NCI-H446 treated with DMSO at 0.1 percent for 48 hours (cell line): Measurements from ENCODE around the gene CMPK1.
"Not testable (repeated sequence)": the region's sequence is repeated elsewhere in the genome, so short reads cannot be mapped to it uniquely, and the experiment has no call there.

Experiments
- DNase-seq: peaks from one replicate; lab custom pipeline; 2025; lab: John Stamatoyannopoulos, UW

The CMPK1 gene

GRCh38 chr1:47333578-47333921, at the start of gene CMPK1:
Gene CMPK1, plus strand, starts transcription at chr1:47333790. Its CDS starts 156 bp downstream, at chr1:47333946.
- peak; percentile 75 for DNase-seq

GRCh38 chr1:47288116-47288515, 45.5 kb upstream of the CMPK1 start:
- DNase-seq = not testable (repeated sequence)

- DNase-seq = not testable (repeated sequence)
Observed at GRCh38 chr1:47294863-47295262, 38.7 kb upstream of the CMPK1 start.

GRCh38 chr1:47295579-47295978, 38.0 kb upstream of the CMPK1 start:
- no peak for DNase-seq

- DNase-seq = no peak
Observed at GRCh38 chr1:47298025-47298699, 35.4 kb upstream of the CMPK1 start.

GRCh38 chr1:47302472-47302871, 31.1 kb upstream of the CMPK1 start:
- DNase-seq = no peak

GRCh38 chr1:47309427-47309826, 24.2 kb upstream of the CMPK1 start:
- no peak for DNase-seq

GRCh38 chr1:47313915-47314664, 19.5 kb upstream of the CMPK1 start, which contains the start of gene STIL:
Gene STIL, minus strand, starts transcription at chr1:47314147. Its CDS starts 3,828 bp downstream, at chr1:47310319.
- DNase-seq = peak; percentile 99

GRCh38 chr1:47317841-47318240, 15.7 kb upstream of the CMPK1 start:
- DNase-seq = no peak

GRCh38 chr1:47319968-47320367, 13.6 kb upstream of the CMPK1 start:
- not testable (repeated sequence) for DNase-seq

- no peak for DNase-seq
Observed at GRCh38 chr1:47323599-47324031, 10.0 kb upstream of the CMPK1 start.

GRCh38 chr1:47324682-47325081, 8.9 kb upstream of the CMPK1 start:
- DNase-seq = no peak

- no peak for DNase-seq
Observed at GRCh38 chr1:47325528-47325927, 8.1 kb upstream of the CMPK1 start.

GRCh38 chr1:47326271-47326670, 7.3 kb upstream of the CMPK1 start:
- DNase-seq = no peak

GRCh38 chr1:47328992-47329391, 4.6 kb upstream of the CMPK1 start:
- DNase-seq = no peak

- no peak for DNase-seq
Observed at GRCh38 chr1:47330212-47330611, 3.4 kb upstream of the CMPK1 start.

GRCh38 chr1:47331875-47332274, 1.7 kb upstream of the CMPK1 start:
- DNase-seq = no peak

- DNase-seq = no peak
Observed at GRCh38 chr1:47332779-47333577, 612 bp upstream of the CMPK1 start.

- peak; percentile 69 for DNase-seq
Observed at GRCh38 chr1:47333922-47334764, 553 bp downstream of the CMPK1 start.

- DNase-seq = no peak
Observed at GRCh38 chr1:47334765-47335435, 1.3 kb downstream of the CMPK1 start.

GRCh38 chr1:47337350-47337749, 3.8 kb downstream of the CMPK1 start:
- no peak for DNase-seq
